ENCODE measurements around the gene MUL1.

MUL1 gene

GRCh38 chr1:20486457-20487235, 21.3 kb downstream of the MUL1 start:
- no peak for DNase-seq (ENCODE audit: low read depth in 1 of 2, low spot score in 1 of 2)

DNA sequence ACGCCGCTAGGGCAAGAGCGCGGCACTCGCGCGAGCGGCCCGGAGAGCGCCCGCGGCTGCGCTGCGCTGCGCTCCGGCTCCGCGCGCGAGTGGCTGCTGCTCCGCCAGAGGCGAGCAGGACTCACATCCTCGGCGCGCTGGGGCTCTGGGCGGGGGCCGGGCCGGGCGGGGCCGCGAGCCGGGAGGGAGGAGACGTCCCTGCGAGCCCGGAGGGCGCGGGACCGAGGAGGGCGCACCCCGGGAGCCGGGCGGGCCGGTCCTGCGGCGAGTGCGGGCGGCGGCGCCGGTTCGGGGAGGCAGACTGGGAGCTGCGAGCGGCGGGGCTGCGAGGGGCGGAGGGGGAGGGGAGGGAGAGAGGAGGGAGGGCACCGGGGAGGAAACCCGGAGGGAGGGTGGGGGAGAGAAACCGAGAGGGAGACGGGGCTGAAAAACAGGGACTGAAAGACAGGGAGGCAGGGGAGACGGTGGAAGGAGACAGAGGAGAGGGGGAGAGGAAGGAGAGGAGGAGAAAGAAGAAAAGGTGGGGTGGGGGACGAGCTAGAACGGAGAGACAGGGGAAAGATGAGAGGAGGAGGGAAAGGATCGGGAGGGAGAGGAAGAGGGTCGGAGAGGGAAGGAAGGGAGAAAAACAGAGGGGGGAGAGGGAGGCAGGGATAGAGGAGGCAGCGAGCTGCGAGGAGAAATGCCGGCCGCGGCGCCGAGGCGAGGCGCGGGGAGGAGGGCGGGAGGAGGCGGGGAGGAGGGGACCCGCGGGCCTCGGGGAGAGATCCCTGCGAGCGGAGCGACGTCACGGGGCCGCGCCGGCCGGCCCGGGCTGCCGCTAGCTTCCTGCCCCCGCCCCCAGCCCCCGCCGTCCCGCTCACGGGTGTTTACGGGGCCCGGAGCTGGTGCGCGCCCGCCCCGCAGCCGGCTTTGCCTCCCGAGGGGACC, 22.2 kb downstream of the MUL1 start, which contains the start of gene CAMK2N1:
CAMK2N1 (minus strand) TSS at position 684 of the 930 bp plus-strand sequence. CDS start 831 bp downstream, outside the sequence.
- peak; percentile 34 to 44 for DNase-seq (ENCODE audit: low read depth in 1 of 2, low spot score in 1 of 2)

DNA sequence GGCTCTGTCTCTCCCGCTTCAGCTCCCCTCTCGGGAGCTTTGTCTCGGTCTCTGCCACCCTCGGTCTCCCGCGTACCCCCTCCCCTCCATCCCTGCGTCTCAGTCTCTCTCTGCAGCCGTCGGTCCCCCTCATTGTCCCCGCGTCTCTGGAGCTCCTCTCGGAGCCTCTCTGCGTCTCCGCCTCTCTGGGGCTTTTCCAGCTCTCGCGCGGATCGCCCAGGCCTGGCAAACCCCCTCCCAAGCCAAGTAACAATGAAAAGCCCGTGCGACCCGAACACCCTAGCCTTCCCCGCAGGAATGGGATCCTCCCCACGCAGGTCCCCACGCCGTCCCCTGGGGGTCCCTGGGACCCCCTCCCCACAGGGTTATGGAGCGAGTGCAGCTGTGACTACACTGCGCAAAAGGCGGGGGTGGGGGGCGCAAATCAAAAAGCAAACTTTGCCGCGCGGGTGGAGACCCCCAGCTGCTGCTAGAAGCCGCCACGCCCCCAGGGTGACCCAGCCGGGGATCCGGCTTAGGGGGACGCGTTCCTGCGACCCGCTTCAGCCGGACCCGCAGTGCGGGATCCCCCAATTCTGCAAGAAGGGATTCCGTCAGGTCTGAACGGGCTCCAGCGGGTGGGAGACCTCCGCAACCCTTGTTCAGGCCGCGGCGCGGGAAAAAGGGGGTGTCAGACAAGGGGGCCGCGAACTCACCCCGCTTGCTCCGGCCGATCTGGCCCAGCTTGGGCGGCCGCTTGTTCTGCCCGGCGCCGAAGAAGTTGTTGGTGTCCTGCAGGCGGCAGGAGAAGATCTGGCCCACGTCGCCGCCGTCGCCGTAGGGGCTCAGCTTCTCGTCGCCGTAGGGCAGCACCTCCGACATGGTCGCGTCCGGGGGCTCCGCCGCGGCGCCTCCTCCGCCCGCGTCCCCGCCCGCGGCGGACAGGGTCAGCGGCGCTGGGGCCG, 23.2 kb downstream of the MUL1 start:
- no peak for DNase-seq (ENCODE audit: low read depth in 1 of 2, low spot score in 1 of 2)

DNA sequence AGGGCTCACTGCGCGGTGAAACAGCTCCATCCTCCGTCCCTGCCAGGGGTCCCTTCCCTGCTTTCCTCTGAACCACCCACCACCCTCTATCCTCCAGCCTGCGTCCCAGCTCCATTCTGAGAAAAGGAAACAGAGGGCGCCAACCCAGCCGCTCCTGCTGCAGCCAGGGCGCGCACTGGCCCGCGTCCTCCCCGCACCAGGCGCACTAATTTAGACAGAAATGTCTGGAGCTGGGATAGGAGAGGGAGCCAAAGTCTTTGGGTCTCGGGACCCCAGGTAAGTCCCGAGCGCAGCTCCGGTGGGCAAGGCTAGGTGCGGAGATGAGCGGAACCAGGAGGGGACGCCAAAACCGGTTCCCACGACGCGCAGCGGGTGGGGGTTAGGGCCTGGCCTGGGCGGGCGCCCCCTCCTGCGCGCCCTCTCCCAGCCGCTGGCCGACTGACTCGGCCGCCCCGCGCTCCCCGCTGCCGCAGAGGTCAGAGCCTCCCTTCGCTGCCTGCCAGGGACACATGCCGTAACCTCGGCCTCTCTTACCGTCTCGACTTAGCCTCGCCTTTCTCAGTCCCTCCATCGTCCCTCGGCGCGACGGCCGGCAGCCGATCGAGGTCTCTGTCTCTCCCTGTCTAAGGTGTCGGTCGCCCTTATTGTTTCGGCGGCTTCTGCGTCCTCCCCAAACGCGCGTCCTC, 24.0 kb downstream of the MUL1 start:
- DNase-seq (ENCODE audit: low read depth in 1 of 2, low spot score in 1 of 2): no peak

- no peak for DNase-seq (ENCODE audit: low read depth in 1 of 2, low spot score in 1 of 2)
Observed at GRCh38 chr1:20483098-20483832, 24.7 kb downstream of the MUL1 start.

DNA sequence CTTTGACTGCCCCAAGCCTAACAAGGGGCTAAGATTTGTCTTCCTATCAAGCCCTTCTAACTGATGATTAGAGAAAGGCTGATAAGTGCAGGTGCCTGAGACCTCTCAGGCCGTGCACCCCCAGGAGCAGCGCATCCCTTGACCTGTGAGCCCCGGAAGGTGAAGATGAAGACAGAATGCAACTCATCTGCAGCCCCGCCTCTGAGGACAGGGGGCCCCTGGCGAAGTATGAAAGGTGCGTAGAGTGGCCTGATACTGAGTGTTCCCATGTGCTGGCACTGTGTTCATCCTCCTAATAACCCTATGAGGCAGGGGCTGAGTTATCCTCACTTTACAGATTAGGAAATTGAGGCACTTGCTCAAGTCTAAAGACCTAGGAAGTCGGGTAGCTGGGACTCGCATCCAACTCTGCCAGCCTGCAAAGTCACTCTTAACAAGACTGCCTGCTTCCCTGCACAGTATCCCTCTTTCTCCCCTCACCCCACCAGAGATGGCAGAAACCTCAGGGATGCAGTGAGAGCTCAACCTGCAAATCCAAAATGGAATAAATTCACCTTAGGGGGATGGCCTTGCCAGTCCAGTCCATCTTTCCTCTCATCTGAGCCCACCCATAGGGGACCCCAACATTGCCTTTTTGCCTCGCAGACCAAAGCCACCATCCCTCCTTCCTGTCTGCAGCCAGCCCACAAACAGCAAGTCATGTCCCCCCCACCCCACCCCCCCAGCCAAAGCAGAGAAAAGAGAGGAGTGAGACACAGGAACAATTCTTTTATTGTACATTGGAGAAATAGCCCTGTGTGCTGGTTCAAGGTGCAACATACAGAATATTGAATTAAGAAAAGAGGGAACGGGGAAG, 26.1 kb downstream of the MUL1 start:
- no peak for DNase-seq (ENCODE audit: low read depth in 1 of 2, low spot score in 1 of 2)

DNA sequence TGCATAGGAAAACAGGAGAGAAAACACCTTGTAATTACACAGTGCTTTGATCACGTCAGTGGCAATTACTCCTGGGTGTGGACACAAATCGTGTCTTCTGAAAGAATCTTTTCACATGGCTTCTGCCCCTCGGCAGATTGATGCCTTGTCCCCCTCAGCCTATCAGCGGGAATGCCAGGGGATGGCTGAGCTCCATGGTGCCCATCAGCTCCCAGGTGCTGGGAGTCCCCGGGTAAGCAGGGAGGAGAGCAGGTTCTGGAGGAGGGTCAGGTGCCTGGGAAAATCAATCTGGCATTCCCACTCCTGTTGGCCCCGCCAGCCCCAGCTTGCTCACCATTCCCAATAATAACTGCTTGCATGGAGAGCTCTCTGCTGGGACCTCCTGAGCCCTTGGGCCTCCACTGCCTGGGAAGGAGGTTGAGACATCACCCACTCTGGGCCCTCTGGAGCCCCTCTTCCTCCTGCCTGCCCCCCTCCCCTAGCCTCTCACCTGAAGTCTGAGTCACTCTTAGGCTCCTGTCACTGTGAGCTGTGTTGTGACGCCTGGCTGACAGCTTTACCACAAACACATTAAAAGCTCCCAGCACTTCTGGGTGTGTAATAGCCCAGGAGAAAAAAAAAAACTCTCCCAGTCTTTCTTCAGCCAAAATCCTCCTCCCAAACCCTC, 26.9 kb downstream of the MUL1 start:
- DNase-seq (ENCODE audit: low read depth in 1 of 2, low spot score in 1 of 2): no peak

DNA sequence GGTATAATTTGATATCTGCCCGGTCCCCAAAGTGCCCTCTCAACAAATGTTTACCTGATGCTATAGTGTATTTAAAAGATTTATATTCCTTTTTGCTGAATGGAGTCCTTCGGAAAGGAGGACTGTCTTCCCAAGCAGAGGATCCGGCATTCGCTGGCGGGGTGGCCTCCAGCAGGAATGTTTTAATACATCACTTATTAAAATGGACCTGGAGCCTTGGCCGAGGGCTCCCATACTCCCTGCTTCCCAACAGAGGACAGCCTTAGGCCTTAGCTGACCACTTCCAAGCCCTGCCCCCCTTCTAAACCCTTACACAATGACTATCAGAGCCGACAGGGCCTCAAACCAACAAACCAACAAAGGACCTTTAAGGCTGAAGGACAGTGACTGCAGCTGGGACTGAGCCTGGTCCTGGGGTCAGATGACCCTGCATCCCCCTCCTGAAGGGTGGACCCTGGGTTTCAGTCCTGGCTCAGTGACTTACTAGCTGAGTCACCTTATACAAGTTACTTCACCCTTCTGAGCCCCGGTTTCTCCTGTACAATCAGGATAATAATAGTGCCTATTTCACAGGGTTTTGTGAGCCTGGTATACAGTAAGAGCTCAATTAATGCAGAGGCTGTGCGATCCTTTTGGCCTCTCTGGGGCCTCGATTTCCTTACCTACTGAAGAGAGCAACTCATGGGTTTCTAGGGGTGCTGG, 27.6 kb downstream of the MUL1 start:
- DNase-seq (ENCODE audit: low read depth in 1 of 2, low spot score in 1 of 2): no peak

GRCh38 chr1:20479840-20480239, 28.1 kb downstream of the MUL1 start:
- DNase-seq (ENCODE audit: low read depth in 1 of 2, low spot score in 1 of 2): no peak

GRCh38 chr1:20478057-20478635, 29.8 kb downstream of the MUL1 start:
- DNase-seq (ENCODE audit: low read depth in 1 of 2, low spot score in 1 of 2): no peak

- no peak for DNase-seq (ENCODE audit: low read depth in 1 of 2, low spot score in 1 of 2)
Observed at GRCh38 chr1:20477348-20478056, 30.4 kb downstream of the MUL1 start.

- DNase-seq (ENCODE audit: low read depth in 1 of 2, low spot score in 1 of 2): no peak
Observed at GRCh38 chr1:20476265-20477038, 31.5 kb downstream of the MUL1 start.

GRCh38 chr1:20474996-20475395, 33.0 kb downstream of the MUL1 start:
- DNase-seq (ENCODE audit: low read depth in 1 of 2, low spot score in 1 of 2): no peak

DNA sequence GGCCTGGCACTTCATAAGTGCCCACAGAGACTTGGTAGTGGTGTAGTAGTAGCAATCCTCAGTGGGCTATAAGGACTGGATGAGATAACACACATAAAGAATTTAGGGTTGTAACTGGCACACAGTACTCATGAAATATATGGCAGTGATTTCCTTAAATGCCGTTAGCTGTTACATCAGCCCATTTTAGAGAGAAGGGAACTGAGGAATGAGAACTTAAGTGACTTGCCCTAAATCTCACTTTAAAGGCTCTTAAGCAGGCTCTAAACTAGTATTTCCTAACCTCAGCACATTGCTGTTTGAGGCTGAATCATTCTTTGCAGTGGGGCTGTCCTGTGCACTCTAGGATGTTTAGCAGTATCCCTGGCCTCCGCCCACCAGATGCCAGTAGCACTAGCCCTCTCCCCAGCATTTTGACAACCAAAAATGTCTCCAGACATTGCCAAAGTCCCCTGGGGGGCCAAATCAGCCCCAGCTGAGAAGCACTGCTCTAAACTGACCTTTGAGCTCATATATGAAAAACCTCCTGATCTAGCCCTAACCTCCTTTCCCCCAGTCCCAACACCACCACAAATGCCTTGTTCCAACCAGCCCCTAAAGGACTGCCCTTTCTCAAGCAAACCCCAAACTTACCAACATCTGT, 33.5 kb downstream of the MUL1 start:
- no peak for DNase-seq (ENCODE audit: low read depth in 1 of 2, low spot score in 1 of 2)

GRCh38 chr1:20473894-20474293, 34.1 kb downstream of the MUL1 start:
- no peak for DNase-seq (ENCODE audit: low read depth in 1 of 2, low spot score in 1 of 2)

Measured in stimulated activated CD4-positive, alpha-beta T cell treated with anti-CD3 and anti-CD28 coated beads, Interleukin-15, amount 100 ng/mL, for 1 hour (primary cell).